ENCODE results near the gene NPIPB8. TPM values are rescaled to one million over a fixed set of nuclear protein-coding genes. Genes with fewer than 3 reads are reported as not detected.
"Not testable (repeated sequence)": the region's sequence is repeated elsewhere in the genome, so short reads cannot be mapped to it uniquely, and the experiment has no call there.

The NPIPB8 gene
- total RNA-seq (2021) (2.2 and 4.1 TPM in 2 replicates), Bru-seq, nascent RNA (percentile 26 among the genes with signal in this experiment), BruChase-seq, experiment 1, labeled RNA remaining after a 2-hour chase (percentile 36 among the genes with signal in this experiment), BruChase-seq, experiment 2, labeled RNA remaining after a 6-hour chase (percentile 26 among the genes with signal in this experiment)
- long read RNA-seq, partial matches to known transcripts: 0 of 1 reads
- long read RNA-seq, other reads (novel, unspliced or antisense): 1 of 1 reads

DNA sequence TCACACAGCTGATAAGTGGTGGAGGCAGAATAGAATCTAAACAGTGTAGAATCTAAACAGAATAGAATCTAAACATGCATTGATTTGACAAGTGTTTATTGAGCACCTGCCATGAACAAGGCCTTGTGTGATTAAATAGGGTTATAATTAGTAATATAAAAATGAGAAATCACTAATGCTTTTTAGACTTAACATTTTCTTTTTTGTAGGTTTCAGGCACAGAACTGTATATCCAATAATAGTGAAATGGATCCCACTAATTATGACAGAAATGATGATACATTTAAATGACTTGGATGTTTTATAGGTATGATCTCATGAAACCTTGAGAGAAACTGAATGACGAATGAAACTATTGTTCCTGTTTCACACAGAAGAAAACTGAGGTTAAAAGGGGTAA is at the start of gene NPIPB8:
TSS of gene NPIPB8 (plus strand) at position 301 of the 400 bp plus-strand sequence. CDS start 296 bp downstream, outside the sequence.
- Histone ChIP-seq H3K4me1 (replicated peaks; ENCODE audit: insufficient read depth) (peaks cover 22% of the 10 kb centered on the region), H3K27ac (peak within 1 kb of the TSS; percentile 3; the same call in 1 of the 2 replicates), H3F3A (ENCODE audit: insufficient read depth, low read depth) (peaks cover 20% of the 10 kb centered on the region)
- DNase-seq; H3K27me3 ChIP-seq (ENCODE audit: insufficient read depth, low read depth); intact Hi-C loops (cut with micrococcal nuclease; ENCODE audit: unreplicated experiment); CTCF ChIA-PET; H3K4me3 ChIP-seq; POLR2A ChIA-PET (ENCODE audit: unreplicated experiment); H3K9me2 ChIP-seq (ENCODE audit: insufficient read depth); H3K36me3 ChIP-seq (ENCODE audit: low read depth); H3K79me2 ChIP-seq (ENCODE audit: low read depth); H2AFZ ChIP-seq; H3K9me3 ChIP-seq (ENCODE audit: insufficient read depth, low read depth); H3K4me2 ChIP-seq; BruUV-seq (replicated peaks); H4K20me1 ChIP-seq (ENCODE audit: insufficient read depth): not testable (repeated sequence)

DNA sequence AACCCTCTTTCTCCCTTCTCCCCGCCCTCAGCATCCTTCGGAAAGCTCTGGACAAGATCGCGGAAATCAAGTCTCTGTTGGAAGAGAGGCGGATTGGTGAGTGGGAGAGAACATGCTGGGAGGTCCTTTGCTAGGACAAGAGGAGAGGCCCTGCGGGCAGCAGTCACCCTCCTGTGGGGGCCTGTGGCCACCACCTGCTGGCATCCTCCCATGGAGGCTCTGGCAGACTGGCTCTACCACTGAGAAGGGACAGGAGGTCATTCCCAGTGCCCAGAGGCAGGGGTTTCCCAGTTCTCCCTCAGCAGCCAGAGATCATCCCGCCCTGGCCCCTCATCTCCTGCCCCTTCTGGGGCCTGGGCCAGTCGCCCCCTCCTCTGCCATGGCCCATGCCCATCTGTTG is 48.8 kb upstream of the NPIPB8 start:
- H4K20me1 ChIP-seq (ENCODE audit: insufficient read depth): no peaks in the 10 kb centered on the region
- H3K27ac ChIP-seq: no peak overlapping the region
- ChIA-PET POLR2A (ENCODE audit: unreplicated experiment) (no interaction called here), CTCF (no interaction called here)
- no TSS peak for BruUV-seq (replicated peaks)
- H3K36me3 ChIP-seq (ENCODE audit: low read depth): peaks cover 25% of the 10 kb centered on the region; the same call in 1 of the 2 replicates
- no peak overlapping the region for H2AFZ ChIP-seq
- no peaks in the 10 kb centered on the region for H3K27me3 ChIP-seq (ENCODE audit: insufficient read depth, low read depth)
- DNase-seq: no peak
- intact Hi-C loops (cut with micrococcal nuclease; ENCODE audit: unreplicated experiment): no loop called here
- H3K9me3 ChIP-seq (ENCODE audit: insufficient read depth, low read depth): no peaks in the 10 kb centered on the region
- TF ChIP-seq EZH2 (IDR thresholded peaks at IDR 0.05; ENCODE audit: low read depth): no peak
- TF ChIP-seq, protein P1, sequence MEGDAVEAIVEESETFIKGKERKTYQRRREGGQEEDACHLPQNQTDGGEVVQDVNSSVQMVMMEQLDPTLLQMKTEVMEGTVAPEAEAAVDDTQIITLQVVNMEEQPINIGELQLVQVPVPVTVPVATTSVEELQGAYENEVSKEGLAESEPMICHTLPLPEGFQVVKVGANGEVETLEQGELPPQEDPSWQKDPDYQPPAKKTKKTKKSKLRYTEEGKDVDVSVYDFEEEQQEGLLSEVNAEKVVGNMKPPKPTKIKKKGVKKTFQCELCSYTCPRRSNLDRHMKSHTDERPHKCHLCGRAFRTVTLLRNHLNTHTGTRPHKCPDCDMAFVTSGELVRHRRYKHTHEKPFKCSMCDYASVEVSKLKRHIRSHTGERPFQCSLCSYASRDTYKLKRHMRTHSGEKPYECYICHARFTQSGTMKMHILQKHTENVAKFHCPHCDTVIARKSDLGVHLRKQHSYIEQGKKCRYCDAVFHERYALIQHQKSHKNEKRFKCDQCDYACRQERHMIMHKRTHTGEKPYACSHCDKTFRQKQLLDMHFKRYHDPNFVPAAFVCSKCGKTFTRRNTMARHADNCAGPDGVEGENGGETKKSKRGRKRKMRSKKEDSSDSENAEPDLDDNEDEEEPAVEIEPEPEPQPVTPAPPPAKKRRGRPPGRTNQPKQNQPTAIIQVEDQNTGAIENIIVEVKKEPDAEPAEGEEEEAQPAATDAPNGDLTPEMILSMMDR (conservative IDR thresholded peaks at IDR 0.05): no peak
- peaks cover 5% of the 10 kb centered on the region; the same call in 1 of the 2 replicates for H3K79me2 ChIP-seq (ENCODE audit: low read depth)
- no peak overlapping the region for H3K4me2 ChIP-seq
- peaks cover 39% of the 10 kb centered on the region for H3K4me1 ChIP-seq (replicated peaks; ENCODE audit: insufficient read depth)
- no peak overlapping the region for H3K4me3 ChIP-seq
- no peaks in the 10 kb centered on the region for H3K9me2 ChIP-seq (ENCODE audit: insufficient read depth)
- peaks cover 39% of the 10 kb centered on the region for H3F3A ChIP-seq (ENCODE audit: insufficient read depth, low read depth)

DNA sequence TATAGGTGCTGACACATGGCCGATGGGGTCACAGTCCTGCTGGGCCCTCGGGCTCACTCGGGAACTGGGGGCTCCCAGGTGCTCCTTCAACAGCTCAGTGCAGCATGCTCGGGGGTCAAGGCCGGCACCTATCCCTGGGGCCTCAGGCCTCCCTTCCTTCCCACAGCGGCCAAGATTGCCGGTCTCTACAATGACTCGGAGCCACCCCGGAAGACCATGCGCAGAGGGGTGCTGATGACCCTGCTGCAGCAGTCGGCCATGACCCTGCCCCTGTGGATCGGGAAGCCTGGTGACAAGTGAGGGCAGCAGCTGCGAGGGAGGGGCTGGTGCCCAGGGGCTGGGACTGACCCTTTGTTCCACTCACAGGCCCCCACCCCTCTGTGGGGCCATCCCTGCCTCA is 47.9 kb upstream of the NPIPB8 start:
- H3K9me2 ChIP-seq (ENCODE audit: insufficient read depth): no peaks in the 10 kb centered on the region
- peaks cover 25% of the 10 kb centered on the region; the same call in 1 of the 2 replicates for H3K36me3 ChIP-seq (ENCODE audit: low read depth)
- no peak for TF ChIP-seq EZH2 (IDR thresholded peaks at IDR 0.05; ENCODE audit: low read depth)
- TF ChIP-seq, protein P1 (conservative IDR thresholded peaks at IDR 0.05): no peak
- intact Hi-C loops (cut with micrococcal nuclease; ENCODE audit: unreplicated experiment): no loop called here
- H3K9me3 ChIP-seq (ENCODE audit: insufficient read depth, low read depth): no peaks in the 10 kb centered on the region
- CTCF ChIA-PET: no interaction called here
- H3K4me3 ChIP-seq: no peak overlapping the region
- no peak for DNase-seq
- H4K20me1 ChIP-seq (ENCODE audit: insufficient read depth): no peaks in the 10 kb centered on the region
- H3K4me2 ChIP-seq: no peak overlapping the region
- H3F3A ChIP-seq (ENCODE audit: insufficient read depth, low read depth): peaks cover 39% of the 10 kb centered on the region
- no peak overlapping the region for H2AFZ ChIP-seq
- POLR2A ChIA-PET (ENCODE audit: unreplicated experiment): no interaction called here
- no peak overlapping the region for H3K27ac ChIP-seq
- peaks cover 39% of the 10 kb centered on the region for H3K4me1 ChIP-seq (replicated peaks; ENCODE audit: insufficient read depth)
- no peaks in the 10 kb centered on the region for H3K27me3 ChIP-seq (ENCODE audit: insufficient read depth, low read depth)
- no TSS peak for BruUV-seq (replicated peaks)
- peaks cover 11% of the 10 kb centered on the region for H3K79me2 ChIP-seq (ENCODE audit: low read depth)

All from PC-9 (cell line).